ENCODE results near the gene BDH1. TPM values are rescaled to one million over a fixed set of nuclear protein-coding genes. Genes with fewer than 3 reads are reported as not detected.

The BDH1 gene
- total and polyA plus RNA-seq, 2 of the 8 experiments (the other 6 are each of a cell fraction or from before 2014, with no cell fraction given): 27.2 to 28.1 TPM

DNA sequence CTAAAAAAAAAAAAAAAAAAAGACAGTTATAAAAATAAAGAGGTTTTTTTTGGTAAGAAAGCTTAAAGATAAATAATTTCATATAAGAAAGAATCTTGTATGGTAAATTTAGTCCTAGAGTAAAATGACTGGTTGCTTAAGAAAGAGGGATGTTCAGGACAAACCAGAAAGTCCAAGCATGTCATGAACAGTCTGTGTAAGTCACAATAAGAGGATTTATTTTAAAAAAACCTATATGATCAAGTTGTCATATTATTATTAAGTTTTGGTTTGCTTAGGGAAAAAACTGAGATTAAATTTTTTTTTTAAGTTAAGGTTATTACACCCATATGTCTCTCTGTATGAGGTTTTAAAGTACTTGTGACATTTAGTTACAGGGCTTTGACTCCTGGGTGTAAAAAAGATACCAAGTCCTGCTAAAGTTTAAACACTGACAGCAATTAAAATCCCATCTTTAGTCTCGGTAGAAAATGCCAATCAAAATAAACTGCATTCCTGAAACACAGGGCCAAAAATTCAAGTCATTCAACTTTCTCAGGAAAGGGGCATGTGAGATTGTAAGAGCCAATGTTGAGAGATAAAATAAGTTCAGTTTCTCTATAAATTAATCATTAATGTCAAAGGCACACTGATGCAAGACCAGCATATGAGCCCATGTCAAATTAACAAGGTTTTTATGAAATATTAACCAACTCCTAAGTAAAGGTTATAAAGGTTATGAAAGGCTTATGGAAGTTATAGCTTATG is 8.5 kb upstream of the BDH1 start (continued):
- no peak for TF ChIP-seq RXRA (IDR thresholded peaks at IDR 0.05; ENCODE audit: insufficient read depth, low read depth, low read length)
- TF ChIP-seq CREB1 (IDR thresholded peaks at IDR 0.05): no peak
